ENCODE measurements around the gene ARHGEF6.

- TF ChIP-seq KLF9 (tag by site-specific recombination; IDR thresholded peaks at IDR 0.05; ENCODE audit: low read depth) (no peak), ZNF768 (tag by site-specific recombination; IDR thresholded peaks at IDR 0.05) (no peak), ZNF549 (tag by site-specific recombination; IDR thresholded peaks at IDR 0.05) (no peak), BCL11A (tag by site-specific recombination; IDR thresholded peaks at IDR 0.05; ENCODE audit: low read depth) (no peak)
- TF ChIP-seq, protein P1, sequence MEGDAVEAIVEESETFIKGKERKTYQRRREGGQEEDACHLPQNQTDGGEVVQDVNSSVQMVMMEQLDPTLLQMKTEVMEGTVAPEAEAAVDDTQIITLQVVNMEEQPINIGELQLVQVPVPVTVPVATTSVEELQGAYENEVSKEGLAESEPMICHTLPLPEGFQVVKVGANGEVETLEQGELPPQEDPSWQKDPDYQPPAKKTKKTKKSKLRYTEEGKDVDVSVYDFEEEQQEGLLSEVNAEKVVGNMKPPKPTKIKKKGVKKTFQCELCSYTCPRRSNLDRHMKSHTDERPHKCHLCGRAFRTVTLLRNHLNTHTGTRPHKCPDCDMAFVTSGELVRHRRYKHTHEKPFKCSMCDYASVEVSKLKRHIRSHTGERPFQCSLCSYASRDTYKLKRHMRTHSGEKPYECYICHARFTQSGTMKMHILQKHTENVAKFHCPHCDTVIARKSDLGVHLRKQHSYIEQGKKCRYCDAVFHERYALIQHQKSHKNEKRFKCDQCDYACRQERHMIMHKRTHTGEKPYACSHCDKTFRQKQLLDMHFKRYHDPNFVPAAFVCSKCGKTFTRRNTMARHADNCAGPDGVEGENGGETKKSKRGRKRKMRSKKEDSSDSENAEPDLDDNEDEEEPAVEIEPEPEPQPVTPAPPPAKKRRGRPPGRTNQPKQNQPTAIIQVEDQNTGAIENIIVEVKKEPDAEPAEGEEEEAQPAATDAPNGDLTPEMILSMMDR (tag by site-specific recombination; IDR thresholded peaks at IDR 0.05): no peak
Measured at GRCh38 chrX:136662104-136662503, 118.6 kb downstream of the ARHGEF6 start.

Data from HEK293 (cell line).